Suppressor macrophage (primary cell): ENCODE data around the gene EBI3.
A peak's percentile ranks its signal among the peaks of the same experiment; 100 is the strongest.
"Not testable (repeated sequence)": the region's sequence is repeated elsewhere in the genome, so short reads cannot be mapped to it uniquely, and the experiment has no call there.

Experiments used
- DNase-seq, 4 experiments: peaks; one replicate each; pipeline ENCODE4 v3.0.0-alpha.2; 2020 to 2022
- total RNA-seq, 17 experiments: gene quantifications; one replicate each; lab custom pipeline; 2026; ENCODE audit warnings: mixed read lengths in 6 of 17, inconsistent platforms in 3 of 17; lab: John Stamatoyannopoulos, UW

Gene EBI3
- 0.33 to 157 (median 2.5) reads per million in 17 experiments for total RNA-seq

- DNase-seq, result peak; percentile 39 to 70 (median 54)
These were observed at the start of gene EBI3 for GRCh38 chr19:4229179-4229931. Gene EBI3, plus strand, starts transcription at chr19:4229523. Its CDS starts 28 bp downstream, at chr19:4229551.

- DNase-seq, result peak in 1 of 4 experiments; percentile 27
These were observed 48.2 kb upstream of the EBI3 start for GRCh38 chr19:4181053-4181508.

GRCh38 chr19:4182084-4182810 is 47.1 kb upstream of the EBI3 start, which contains the start of the genes ANKRD24 and SIRT6:
Gene ANKRD24, plus strand, starts transcription at chr19:4182689. Its CDS starts 3,737 bp downstream, at chr19:4186426.
Gene SIRT6, minus strand, starts transcription at chr19:4182563. Its CDS starts 24 bp downstream, at chr19:4182539.
- peak; percentile 97 to 99 (median 98) for DNase-seq

DNA sequence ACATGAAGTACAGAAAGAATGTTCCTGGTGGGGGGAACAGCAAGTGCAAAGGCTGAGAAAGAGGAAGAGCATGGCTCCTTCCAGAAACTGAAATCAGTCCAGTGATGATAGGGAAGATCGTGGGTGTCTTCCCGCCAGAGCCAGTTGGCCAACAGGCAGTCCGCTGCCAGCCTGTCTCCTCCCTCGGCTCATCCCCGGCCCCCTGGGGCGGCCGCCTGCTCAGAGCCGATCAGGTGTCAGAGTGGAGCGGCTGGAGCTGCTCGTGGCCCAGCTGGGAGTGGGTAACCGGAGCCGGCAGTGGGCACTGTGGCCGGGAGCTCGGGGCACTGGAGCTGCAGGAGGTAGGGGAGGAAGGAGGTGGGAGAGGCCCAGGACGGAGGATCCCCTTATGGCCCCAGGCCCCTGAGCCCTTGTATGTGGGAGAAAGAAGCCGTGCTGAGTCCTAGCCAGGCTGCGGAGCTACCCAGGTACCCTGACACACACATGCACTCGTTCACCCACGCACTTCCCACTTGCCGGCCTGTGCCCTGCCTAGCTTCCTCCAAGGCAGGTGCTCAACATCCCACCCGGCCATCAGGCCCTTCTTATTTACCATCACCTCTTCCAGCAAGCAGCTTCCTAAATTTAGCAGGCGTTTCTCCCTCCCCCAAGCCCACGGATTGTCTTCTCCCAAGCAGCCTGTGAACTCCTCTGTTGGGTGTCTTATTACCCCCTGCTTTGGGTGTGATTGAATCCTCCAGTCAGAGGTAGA is 45.2 kb upstream of the EBI3 start:
- peak; percentile 48 to 79 (median 74) for DNase-seq

DNA sequence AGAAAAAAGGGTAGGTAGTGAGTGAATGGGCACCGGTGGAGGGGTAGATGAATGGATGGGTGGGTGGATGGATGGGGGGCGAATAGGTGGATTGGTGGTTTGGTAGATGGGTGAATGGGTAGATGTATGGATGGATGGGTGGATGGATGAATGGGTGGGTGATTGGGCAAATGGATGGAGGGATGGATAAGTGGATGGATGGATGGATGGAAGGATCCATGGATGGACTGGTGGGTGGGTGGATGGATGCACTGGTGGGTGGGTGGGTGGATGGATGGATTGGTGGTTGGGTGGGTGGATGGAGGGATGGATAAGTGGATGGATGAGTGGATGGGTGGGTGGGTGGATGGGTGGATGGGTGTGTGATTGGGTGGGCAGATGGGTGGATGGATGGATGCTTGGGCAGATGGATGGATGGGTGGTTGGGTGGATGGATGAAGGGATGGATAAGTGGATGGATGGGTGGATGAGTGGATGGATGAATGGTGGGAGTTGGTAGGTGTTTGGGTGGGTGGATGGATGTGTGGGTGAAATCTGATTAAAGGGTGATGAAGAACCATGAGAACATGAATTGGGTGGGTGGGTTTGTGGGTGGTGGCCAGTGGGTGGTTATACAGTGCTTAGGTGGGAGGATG is 44.5 kb upstream of the EBI3 start:
- DNase-seq, result no peak

- DNase-seq, result no peak
These were observed 43.8 kb upstream of the EBI3 start for GRCh38 chr19:4185413-4186086.

- DNase-seq, result peak; percentile 77 to 89 (median 87)
These were observed 43.0 kb upstream of the EBI3 start for GRCh38 chr19:4186087-4186993.

GRCh38 chr19:4187313-4188122 is 41.8 kb upstream of the EBI3 start:
- DNase-seq, result no peak

- no peak for DNase-seq
These were observed 39.7 kb upstream of the EBI3 start for GRCh38 chr19:4189641-4190040.

DNA sequence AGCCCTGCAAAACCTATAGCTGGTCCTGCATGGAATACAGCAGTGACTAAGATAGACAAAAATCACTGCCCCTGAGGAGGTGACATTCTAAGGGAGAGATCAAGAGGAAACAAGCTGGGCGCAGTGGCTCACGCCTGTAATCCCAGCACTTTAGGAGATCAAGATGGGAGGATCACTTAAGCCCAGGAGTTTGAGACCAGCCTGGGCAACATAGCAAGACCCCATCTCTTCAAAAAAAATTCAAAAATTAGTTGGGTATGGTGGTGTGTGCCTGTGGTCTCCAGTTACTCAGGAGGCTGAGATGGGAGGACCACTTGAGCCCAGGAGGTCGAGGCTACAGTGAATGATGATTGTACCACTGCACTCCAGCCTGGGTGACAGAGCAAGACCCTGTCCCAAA is 36.8 kb upstream of the EBI3 start:
- not testable (repeated sequence) for DNase-seq

DNA sequence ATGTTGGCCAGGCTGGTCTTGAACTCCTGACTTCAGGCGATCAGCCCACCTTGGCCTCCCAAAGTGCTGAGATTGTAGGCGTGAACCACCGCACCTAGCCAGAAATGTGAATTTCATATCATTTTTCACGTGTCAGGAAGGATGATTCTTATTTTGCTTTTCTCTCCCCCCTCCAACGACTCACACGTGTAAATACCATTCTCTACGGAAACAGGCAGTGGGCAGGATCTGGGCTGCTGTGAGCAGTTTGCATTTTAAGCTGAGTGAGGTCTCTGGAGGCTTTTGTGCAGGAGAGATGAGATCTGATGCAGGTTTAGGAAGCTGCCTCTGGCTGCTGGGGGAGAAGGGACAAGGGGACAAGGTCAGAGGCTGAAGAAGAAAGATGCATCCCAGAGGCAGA is 35.0 kb upstream of the EBI3 start:
- DNase-seq, result no peak

DNA sequence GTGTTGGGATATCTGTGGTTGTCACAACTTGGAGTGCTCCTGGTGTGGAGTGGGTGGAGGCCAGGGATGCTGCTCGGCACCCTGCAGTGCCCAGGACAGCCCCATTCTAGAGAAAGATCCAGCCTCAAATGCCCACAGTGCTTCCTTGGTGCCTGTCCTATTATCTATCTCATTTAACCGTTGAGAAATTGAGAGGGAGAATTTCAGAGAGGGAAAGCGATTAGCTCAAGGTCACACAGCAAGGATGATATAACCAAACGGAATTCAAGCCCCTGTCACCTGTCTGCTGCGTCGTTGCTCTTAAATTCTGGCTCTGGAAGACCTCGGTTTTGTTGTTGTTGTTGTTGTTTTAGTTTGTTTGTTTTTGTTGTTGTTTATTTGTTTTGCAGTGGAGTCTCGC is 33.3 kb upstream of the EBI3 start:
- no peak for DNase-seq

DNA sequence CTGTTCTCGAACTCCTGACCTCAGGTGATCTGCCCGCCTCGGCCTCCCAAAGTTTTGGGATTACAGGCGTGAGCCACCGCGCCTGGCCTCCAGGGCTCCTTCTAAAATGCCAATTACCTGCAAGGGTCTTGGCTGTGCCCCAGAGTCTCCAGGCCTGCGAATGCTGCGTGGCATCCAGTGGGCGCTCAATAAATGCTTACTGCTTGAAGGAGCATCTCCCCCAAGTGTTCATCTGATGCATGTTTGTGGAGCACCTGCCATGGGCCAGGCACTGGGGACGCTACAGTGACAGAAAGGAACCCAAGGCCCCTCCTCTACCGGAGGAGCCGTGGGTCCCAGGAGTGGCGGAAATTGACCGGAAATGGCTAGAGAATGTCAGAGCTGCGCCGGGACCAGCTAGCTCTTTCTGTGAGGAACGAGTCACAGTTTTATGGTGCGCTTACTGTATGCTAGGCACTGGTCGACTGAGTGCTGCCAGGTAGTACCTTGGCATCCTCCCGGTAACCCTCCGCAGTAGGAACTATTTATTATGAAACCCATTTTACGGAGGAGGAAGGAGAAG is 32.7 kb upstream of the EBI3 start:
- no peak for DNase-seq

DNA sequence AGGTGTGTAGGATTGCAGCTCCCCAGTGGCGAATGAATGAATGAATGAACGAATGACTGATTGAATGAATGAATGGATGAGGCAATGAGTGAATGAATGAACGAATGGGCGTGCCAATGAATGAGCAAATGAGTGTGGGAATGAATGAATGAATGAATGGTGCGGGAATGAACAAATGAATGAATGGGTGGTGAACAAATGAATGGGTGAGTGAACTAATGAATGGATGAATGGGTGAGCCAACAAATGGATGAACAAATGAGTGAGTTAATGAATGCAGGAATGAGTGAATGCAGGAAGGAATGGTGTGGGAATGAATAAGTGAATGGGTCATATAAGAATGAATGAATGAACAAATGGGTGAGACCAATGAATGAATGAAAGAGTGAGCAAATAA is 32.1 kb upstream of the EBI3 start:
- no peak for DNase-seq

DNA sequence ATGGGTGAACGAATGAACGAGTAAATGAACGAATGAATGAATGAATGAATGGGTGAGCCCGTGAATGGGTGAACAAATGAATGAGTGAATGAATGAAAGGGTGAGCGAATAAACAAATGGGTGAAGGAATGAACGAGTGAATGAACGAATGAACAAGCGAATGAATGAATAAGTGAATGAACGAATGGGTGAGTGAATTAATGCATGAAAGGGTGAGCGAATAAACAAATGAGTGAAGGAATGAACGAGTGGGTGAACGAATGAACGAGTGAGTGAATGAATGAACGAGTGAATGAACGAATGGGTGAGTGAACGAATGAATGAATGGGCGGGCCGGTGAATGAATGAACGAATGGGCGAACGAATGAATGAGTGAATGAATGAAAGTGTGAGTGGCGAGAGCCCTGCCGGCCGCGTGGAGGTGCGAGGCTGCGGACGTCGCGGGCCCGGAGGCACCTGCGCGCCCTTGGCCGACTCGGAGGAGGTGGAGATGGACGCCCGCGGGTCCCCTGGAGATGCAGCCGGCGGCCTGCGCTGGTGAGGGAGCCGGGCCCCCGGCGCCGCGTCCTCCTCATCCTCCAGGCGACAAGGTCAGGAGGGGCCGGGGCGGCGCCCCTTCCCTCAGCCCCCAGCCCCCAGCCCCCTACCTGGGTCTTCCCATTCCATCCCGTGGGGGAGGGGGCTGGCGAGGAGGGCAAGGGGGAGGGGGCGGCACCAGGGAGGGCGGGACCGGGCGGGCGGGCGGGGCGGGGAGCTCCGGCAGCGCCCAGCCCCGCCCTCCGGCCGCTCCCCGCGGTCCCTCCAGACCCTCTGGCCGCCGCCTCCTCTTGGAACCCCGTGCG is 31.5 kb upstream of the EBI3 start:
- DNase-seq, result no peak

DNA sequence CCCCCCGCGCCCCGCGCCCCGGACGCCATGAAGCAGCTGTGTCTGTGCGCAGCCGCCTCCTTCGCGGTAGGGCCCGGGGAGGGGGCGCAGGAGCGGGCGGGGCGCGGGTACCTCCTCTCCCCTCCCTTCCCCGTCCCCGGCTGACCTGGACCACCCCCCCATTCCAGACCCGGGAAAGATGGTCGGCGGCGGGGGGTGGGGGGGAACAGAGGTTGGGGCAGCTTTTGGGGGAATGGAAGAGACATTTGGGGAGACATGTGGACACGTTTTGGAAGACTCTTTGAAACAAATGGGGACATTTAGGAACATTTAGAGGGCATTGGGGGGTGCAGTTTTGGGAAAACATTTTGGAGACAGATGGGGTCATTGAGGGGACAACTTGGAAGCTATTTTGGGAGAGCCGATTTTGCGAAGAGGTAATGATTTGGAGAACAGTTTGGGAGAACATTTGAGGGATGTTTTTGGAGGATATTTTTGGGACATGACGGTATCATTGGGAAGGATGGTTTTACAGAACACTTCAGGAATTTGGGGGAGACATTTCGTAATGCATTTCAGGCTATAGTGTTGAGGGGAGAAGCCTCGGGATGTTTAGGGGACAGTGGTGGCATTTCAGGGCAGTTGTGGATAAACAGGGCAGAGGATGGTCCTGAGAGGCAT is 30.7 kb upstream of the EBI3 start:
- DNase-seq, result no peak

DNA sequence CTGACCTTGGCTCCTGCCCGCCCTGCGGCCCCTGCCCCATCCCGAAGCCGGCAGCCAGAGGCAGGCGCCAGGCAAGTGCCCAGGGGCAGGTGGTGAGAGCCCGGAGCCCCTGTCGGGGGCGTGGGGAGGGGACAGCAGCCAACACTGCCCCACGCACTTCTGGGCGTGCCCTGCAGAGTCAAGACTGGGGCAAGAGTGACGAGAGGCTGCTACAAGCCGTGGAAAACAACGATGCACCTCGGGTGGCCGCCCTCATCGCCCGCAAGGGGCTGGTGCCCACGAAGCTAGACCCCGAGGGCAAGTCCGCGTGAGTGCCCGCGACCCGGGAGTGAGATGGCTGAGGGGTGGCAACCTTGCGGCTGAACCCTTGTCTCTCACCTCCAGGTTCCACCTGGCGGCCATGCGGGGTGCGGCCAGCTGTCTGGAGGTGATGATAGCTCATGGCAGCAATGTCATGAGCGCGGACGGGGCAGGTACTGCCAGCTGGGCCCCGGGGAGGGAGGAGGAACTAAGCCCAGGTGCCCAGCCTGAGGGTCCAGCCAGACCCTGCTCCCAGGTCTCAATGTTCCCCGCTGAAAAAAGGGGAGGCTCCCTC is 29.5 kb upstream of the EBI3 start:
- DNase-seq, result no peak
